Keratinocyte (primary cell): ENCODE results near the gene DLG2. TPM values are rescaled to one million over a fixed set of nuclear protein-coding genes. Genes with fewer than 3 reads are reported as not detected.

ENCODE experiments used
- DNase-seq: peaks from one replicate; pipeline ENCODE4 v3.0.0-alpha.2; 2011; ENCODE audit warnings: low read depth, missing footprints, low spot score
- FAIRE-seq: peaks from 2 replicates; lab custom pipeline; 2011; peaks lifted over from hg19 to GRCh38; lab: Jason Lieb, UNC
- H2AFZ ChIP-seq: 2 replicates; pipeline ENCODE4 v1.6.0; 2012; ENCODE audit warnings: low read length, control low read depth, inconsistent platforms; ENCODE audit not compliant: control insufficient read depth
- H3K27ac ChIP-seq: 2 replicates; pipeline ENCODE4 v1.5.1; 2011; ENCODE audit warnings: low read length; ENCODE audit not compliant: control insufficient read depth, insufficient read depth
- H3K27me3 ChIP-seq: 3 replicates; pipeline ENCODE4 v1.6.0; 2011; ENCODE audit warnings: low read length; ENCODE audit not compliant: control insufficient read depth, insufficient read depth; ENCODE audit errors: extremely low read depth
- H3K36me3 ChIP-seq, 2 experiments: 2 replicates in 1 of 2; 3 replicates in 1 of 2; pipeline ENCODE4 v1.5.1; 2011; ENCODE audit warnings: low read length in 2 of 2, mild to moderate bottlenecking in 1 of 2; ENCODE audit not compliant: control insufficient read depth in 2 of 2, insufficient read depth in 2 of 2; ENCODE audit errors: extremely low read depth in 1 of 2
- H3K4me1 ChIP-seq: 3 replicates; pipeline ENCODE4 v1.5.1; 2011; ENCODE audit warnings: low read length; ENCODE audit not compliant: control insufficient read depth, insufficient read depth; ENCODE audit errors: extremely low read depth
- H3K4me2 ChIP-seq: 3 replicates; pipeline ENCODE4 v1.6.0; 2011; ENCODE audit warnings: low read depth, low read length; ENCODE audit not compliant: control insufficient read depth, insufficient read depth; ENCODE audit errors: extremely low read depth
- H3K4me3 ChIP-seq, 3 experiments: fragments of 200-600 bp in 1 of 3; sonication (generic) in 1 of 3; 2 replicates in 2 of 3; 3 replicates in 1 of 3; pipeline ENCODE4 v1.5.1; 2011 to 2016; ENCODE audit warnings: low read length in 3 of 3, mild to moderate bottlenecking in 3 of 3, control low read depth in 2 of 3, inconsistent platforms in 1 of 3, low read depth in 1 of 3, mixed read lengths in 1 of 3, mixed run types in 1 of 3, moderate library complexity in 1 of 3; ENCODE audit not compliant: control insufficient read depth in 2 of 3, insufficient read depth in 2 of 3; ENCODE audit errors: extremely low read depth in 1 of 3
- H3K79me2 ChIP-seq: 2 replicates; pipeline ENCODE4 v1.6.0; 2012; ENCODE audit warnings: low read length; ENCODE audit not compliant: control insufficient read depth, insufficient read depth
- H3K9ac ChIP-seq: 3 replicates; pipeline ENCODE4 v1.6.0; 2011; ENCODE audit warnings: low read length; ENCODE audit not compliant: control insufficient read depth, insufficient read depth; ENCODE audit errors: extremely low read depth
- H3K9me1 ChIP-seq: 3 replicates; pipeline ENCODE4 v1.6.0; 2011; ENCODE audit warnings: low read length; ENCODE audit not compliant: control insufficient read depth, insufficient read depth; ENCODE audit errors: extremely low read depth
- H3K9me3 ChIP-seq: 2 replicates; pipeline ENCODE4 v1.5.1; 2012; ENCODE audit warnings: low read depth, low read length; ENCODE audit not compliant: control insufficient read depth
- H4K20me1 ChIP-seq: 3 replicates; pipeline ENCODE4 v1.6.0; 2011; ENCODE audit warnings: low read length; ENCODE audit not compliant: control insufficient read depth, insufficient read depth; ENCODE audit errors: extremely low read depth
- EZH2 ChIP-seq: IDR thresholded peaks from one replicate; pipeline ENCODE4 v1.6.1; 2012; ENCODE audit warnings: inconsistent platforms, mild to moderate bottlenecking, low read length, moderate library complexity
- dilution Hi-C: fragments of 300-500 bp; cut with MboI; formaldehyde crosslinking; loops from one replicate; pipeline ENCODE4 v1.7.0; 2020; ENCODE audit warnings: low sequenced_read_pairs; ENCODE audit not compliant: extremely low pct_ligation_motif_present
- polyA plus RNA-seq, 5 experiments: library from polyadenylated mRNA; depleted of rRNA in 3 of 5; stranded (reverse) in 3 of 5; stranded (forward) in 1 of 5; unstranded in 1 of 5; fragments of >200 nt; gene quantifications; 1 replicate in 1 of 5; 2 replicates in 3 of 5; 3 replicates in 1 of 5; pipeline versions ENCODE4 v1.2.1 to v1.2.3, GENCODE V29; 2011 to 2012; ENCODE audit warnings: missing spikeins in 2 of 5, low read depth in 1 of 5, low replicate concordance in 1 of 5
- TF ChIP-seq, protein P1 (sequence below), 3 experiments: IDR thresholded peaks in 1 of 3; conservative IDR thresholded peaks in 1 of 3; optimal IDR thresholded peaks in 1 of 3; 2 replicates in 2 of 3; 3 replicates in 1 of 3; pipeline versions ENCODE3 to v1.5.1; 2011; ENCODE audit warnings: low read length in 3 of 3, mild to moderate bottlenecking in 3 of 3, moderate library complexity in 2 of 3, control low read depth in 1 of 3, inconsistent platforms in 1 of 3; ENCODE audit not compliant: insufficient read depth in 2 of 3; ENCODE audit errors: extremely low read depth in 1 of 3

Gene DLG2
- polyA plus RNA-seq, 1 donor (not counting 4 experiments of a cell fraction or from before 2014, with no cell fraction given): 0.55 TPM

DNA sequence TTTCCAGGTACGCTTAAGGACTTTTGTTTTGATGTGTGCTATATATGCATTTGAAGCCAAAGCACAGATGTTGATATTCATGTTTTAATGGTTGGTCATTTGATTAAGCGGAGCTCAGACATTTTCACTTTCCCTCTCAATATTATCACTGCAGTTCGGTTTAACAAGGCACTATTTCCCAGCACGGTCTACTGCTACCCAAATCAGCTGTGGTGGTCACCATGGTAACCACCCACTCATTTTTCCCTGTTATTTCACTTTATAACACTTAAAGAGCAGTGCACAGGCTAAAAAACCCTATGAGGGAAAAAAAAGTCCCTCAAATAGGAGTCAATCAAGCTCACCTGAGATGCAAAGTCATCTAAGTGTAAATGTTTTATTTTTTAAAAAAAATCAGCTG, 1901.4 kb downstream of the DLG2 start:
- DNase-seq: no peak

DNA sequence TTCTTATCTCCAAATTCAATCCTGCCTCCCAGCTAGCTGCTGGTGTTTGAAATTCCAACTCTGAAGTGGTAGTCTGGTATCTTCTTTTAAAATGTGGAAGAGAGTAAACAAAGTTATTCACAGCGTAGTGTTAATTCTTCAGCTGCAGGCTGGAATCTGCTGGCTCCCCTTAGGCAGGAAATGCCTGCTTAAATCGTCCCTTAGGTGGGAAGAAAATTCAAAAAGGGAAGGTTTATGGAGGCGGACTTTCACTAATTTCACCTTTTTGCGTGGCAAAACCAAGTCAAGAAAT, 1901.9 kb downstream of the DLG2 start:
- no peak for FAIRE-seq

More for the DNA sequence above, 1901.4 kb downstream of the DLG2 start:
- H3K9me1 ChIP-seq: no peaks in the 10 kb centered on the region
- no peak overlapping the region for H3K27ac ChIP-seq
- H3K9ac ChIP-seq: no peak overlapping the region
- no peak for TF ChIP-seq EZH2
- TF ChIP-seq, protein P1, sequence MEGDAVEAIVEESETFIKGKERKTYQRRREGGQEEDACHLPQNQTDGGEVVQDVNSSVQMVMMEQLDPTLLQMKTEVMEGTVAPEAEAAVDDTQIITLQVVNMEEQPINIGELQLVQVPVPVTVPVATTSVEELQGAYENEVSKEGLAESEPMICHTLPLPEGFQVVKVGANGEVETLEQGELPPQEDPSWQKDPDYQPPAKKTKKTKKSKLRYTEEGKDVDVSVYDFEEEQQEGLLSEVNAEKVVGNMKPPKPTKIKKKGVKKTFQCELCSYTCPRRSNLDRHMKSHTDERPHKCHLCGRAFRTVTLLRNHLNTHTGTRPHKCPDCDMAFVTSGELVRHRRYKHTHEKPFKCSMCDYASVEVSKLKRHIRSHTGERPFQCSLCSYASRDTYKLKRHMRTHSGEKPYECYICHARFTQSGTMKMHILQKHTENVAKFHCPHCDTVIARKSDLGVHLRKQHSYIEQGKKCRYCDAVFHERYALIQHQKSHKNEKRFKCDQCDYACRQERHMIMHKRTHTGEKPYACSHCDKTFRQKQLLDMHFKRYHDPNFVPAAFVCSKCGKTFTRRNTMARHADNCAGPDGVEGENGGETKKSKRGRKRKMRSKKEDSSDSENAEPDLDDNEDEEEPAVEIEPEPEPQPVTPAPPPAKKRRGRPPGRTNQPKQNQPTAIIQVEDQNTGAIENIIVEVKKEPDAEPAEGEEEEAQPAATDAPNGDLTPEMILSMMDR (optimal IDR thresholded peaks at IDR 0.05 in 1 of 3, IDR thresholded peaks at IDR 0.05 in 1 of 3, conservative IDR thresholded peaks at IDR 0.05 in 1 of 3; ENCODE audit: extremely low read depth in 1 of 3, insufficient read depth in 2 of 3, low read length in 3 of 3): no peak
- no peaks in the 10 kb centered on the region for H3K9me3 ChIP-seq
- H2AFZ ChIP-seq: no peak overlapping the region
- H4K20me1 ChIP-seq: no peaks in the 10 kb centered on the region
- no peaks in the 10 kb centered on the region for H3K79me2 ChIP-seq
- peak overlapping the region; percentile 88 for H3K4me2 ChIP-seq
- peaks cover 10% of the 10 kb centered on the region for H3K4me1 ChIP-seq
- dilution Hi-C loops: no loop called here
- FAIRE-seq: no peak
- H3K27me3 ChIP-seq: no peaks in the 10 kb centered on the region
- H3K4me3 ChIP-seq: no peak overlapping the region
- H3K36me3 ChIP-seq: no peaks in the 10 kb centered on the region

More for the DNA sequence above, 1901.9 kb downstream of the DLG2 start:
- Histone ChIP-seq H3K36me3 (no peaks in the 10 kb centered on the region), H3K4me3 (peak overlapping the region in 1 of 3 experiments; percentile 84), H3K4me2 (peak overlapping the region; percentile 88), H3K9me3 (no peaks in the 10 kb centered on the region), H3K27me3 (no peaks in the 10 kb centered on the region), H3K27ac (no peak overlapping the region), H3K4me1 (peaks cover 10% of the 10 kb centered on the region), H3K79me2 (no peaks in the 10 kb centered on the region), H2AFZ (peak overlapping the region; percentile 23), H4K20me1 (no peaks in the 10 kb centered on the region), H3K9me1 (no peaks in the 10 kb centered on the region), H3K9ac (no peak overlapping the region)
- dilution Hi-C loops: no loop called here
- TF ChIP-seq EZH2: no peak
- TF ChIP-seq, protein P1 (optimal IDR thresholded peaks at IDR 0.05 in 1 of 3, IDR thresholded peaks at IDR 0.05 in 1 of 3, conservative IDR thresholded peaks at IDR 0.05 in 1 of 3; ENCODE audit: extremely low read depth in 1 of 3, insufficient read depth in 2 of 3, low read length in 3 of 3): no peak
- DNase-seq: no peak
